T-helper 22 cell (primary cell): ENCODE data around the gene PSORS1C1.
"Not testable (repeated sequence)": the region's sequence is repeated elsewhere in the genome, so short reads cannot be mapped to it uniquely, and the experiment has no call there.

Experiments used
- DNase-seq: peaks from one replicate; pipeline ENCODE4 v3.0.0-alpha.2; 2020; ENCODE audit warnings: low read depth

PSORS1C1 gene

DNA sequence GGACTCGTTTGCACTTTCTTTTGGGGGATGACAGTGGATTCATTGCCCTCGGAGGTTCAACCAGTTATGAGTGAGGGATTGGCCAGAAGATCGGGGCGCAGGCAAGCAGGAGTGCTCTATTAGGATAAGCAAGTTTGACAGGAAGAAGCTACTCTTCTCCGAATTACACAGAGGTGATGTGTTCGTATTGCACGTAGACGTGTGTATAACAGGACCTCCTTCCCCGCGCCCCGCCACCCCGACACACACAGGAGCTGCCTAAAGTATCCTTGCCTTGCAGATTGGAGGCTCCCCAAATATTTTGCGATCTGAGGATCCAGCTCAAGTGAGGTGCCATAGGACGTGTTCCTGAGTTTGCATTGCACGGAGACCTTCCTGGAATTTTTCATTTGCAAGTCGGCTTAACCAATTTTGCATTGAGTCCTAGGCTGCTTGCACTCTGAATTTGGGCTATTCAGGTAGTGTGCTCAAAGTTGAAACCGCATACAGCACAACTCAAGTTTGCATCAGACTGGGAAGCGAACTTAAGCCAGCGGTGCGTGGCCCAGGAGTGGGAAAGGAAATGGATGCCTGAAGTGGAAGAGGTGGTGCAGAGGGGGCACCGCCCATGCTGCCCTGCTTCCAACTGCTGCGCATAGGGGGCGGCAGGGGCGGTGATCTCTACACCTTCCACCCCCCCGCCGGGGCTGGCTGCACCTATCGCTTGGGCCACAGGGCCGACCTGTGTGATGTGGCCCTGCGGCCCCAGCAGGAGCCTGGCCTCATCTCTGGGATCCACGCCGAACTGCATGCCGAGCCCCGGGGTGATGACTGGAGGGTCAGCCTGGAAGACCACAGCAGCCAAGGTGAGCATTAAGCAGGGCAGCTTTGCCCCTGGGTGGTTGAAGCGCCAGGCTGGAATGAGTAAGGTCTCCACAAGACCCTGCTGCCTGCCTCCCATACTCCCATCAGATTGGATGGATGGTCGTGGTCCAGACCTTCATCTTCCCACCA is 44.6 kb downstream of the PSORS1C1 start:
- peak; percentile 17 for DNase-seq

DNA sequence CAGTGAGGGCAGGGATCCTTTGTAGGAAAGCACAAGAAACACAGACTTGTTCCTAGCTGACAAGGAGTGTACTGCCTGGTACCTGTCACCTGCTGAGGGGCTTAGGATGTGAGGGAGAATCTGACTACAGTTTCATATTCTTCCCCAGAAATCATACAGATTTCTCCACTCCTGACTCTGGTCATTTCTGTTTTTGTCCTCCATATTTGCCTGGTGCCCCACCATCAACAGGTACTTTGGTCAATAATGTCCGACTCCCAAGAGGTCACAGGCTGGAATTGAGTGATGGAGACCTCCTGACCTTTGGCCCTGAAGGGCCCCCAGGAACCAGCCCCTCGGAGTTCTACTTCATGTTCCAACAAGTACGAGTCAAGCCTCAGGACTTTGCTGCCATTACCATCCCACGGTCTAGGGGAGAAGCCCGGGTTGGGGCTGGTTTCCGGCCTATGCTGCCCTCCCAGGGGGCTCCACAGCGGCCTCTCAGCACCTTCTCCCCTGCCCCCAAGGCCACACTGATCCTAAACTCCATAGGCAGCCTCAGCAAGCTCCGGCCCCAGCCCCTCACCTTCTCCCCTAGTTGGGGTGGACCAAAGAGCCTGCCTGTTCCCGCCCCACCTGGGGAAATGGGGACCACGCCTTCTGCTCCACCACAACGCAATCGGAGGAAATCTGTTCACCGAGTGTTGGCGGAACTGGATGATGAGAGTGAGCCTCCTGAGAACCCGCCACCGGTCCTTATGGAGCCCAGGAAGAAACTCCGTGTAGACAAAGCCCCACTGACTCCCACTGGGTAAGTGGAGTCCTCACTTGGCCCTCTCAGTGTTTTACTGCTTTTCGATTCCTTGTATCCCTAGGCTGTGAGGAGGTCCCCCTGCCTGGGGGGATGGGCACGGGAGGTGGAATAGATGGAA is 46.9 kb downstream of the PSORS1C1 start:
- DNase-seq = no peak

- DNase-seq = no peak
These were observed 48.0 kb downstream of the PSORS1C1 start for GRCh38 chr6:31162463-31163165.

DNA sequence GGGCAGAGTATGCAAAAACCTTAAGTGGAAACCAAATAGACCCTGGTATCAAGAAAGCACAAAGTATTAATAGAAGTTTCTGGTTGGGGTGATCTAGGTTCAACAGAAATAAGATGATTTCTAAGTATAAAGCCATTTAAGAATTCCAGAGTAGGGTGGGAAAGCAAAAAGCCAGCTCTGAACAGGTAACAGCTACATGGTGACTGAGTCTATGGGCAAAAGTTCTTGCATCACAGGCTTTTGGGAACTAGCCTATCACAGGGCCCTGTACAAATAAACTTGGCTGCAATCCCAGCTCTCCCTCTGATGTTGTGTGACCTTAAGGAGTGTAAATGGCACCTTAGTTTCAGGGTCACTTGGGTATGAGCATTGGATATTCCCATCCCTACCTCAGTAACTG is 49.3 kb downstream of the PSORS1C1 start:
- DNase-seq = no peak

DNA sequence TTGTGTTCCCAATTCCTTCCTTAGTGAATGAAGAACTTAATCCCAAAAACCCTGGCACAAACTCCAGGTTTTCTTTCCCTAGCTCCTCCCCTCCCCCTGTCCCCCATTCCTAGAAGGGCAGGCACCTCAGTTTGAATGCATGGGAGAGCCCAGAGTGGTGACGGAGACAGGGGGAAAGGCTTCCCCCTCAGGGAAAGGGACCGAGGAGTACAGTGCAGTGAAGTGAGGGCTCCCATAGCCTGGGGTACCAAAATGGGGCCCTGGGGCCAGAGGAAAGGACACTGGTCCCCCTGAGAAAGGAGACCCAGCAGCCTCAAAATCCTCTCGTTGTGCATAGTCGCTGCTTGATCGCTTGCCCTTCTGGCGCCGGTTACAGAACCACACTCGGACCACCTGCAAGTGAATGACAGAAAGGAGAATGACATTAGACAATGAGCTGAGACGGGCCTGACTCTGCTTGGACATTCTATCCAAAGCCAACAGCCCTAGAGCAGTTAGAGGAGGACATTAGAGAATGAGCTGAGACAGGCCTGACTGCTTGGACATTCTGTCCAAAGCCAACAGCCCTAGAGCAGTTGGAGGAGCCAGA is 50.0 kb downstream of the PSORS1C1 start:
- not testable (repeated sequence) for DNase-seq

- DNase-seq = not testable (repeated sequence)
These were observed 50.6 kb downstream of the PSORS1C1 start for GRCh38 chr6:31165064-31165832.

GRCh38 chr6:31165986-31166385 is 51.4 kb downstream of the PSORS1C1 start:
- no peak for DNase-seq

DNA sequence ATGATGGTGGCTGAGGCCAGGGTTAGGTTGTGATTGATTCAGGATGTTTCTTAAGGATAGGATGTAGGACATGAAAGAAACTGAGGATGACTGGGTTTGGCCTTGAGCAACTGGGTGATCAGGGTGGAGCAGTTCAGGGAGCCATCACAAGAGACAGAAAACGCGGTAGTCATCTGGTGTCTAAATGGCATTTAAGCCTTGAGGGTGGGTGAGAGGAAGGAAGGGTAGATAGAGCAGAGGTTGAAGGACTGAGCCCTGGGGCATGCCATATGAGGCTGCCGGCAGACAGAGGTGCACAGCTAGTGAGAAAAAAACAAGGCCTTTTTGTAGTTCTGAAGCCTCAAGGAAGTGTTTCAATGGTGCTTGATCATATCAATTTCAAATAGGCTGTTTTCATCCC is 54.0 kb downstream of the PSORS1C1 start:
- DNase-seq = no peak

DNA sequence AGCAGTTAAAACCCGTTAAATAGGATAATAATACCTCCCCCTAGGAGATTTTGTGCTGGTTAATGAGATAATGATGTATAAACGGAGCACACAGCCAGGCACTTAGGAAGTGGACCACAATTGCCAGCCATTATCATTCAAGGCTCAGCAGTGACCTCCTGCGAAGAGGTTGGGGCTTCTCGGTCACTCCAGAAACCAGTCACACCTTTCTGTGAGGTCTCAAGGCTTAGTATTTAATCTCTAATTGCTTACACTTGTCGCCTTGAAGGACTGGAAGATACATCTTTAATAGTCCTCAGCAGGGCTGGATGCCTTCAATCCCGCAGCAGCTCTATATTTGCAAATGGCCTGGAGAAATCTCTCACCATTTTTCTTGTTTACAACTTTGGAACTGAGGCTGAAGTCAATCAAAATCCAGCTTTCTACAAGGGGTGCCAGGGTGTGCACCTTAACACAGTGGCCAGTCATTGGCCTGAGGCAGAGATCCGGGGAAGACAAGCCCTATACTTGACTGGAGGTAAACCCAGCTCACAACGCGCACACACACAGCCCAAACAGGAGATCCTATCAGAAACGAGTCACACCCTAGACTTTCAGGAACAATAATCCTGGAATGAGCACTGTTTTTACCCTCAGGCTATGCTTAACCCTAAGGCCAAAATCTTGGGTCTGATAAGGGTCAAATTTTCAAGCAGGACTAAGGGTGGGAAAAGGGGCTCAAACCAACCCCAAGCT is 54.7 kb downstream of the PSORS1C1 start:
- DNase-seq = no peak

DNA sequence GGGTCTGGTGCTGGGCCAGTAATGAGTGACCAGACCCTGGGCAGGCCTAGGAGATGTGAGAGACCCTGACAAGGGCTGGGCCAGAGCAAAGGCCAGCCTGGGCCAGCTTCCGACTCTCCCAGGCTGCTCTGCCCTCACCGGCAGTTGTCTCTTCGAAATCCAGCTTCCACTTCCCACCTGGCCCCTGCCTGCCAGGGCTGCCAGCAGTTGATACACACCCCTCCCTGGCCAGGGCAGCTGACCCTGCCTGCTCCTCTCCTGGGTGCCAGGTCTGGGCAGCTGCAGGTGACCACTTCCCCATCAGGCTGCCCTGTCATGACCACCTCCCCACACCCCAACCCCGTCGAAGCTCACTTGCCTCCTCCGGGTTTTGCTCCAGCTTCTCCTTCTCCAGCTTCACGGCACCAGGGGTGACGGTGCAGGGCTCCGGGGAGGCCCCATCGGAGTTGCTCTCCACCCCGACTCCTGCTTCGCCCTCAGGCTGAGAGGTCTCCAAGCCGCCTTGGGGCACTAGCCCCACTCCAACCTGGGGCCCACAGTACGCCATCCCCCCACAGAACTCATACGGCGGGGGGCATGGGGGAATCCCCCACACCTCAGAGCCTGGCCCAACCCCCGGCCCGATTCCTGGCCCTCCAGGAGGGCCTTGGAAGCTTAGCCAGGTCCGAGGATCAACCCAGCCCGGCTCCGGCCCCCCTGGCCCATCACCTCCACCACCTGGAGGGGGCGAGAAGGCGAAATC is 55.4 kb downstream of the PSORS1C1 start:
- not testable (repeated sequence) for DNase-seq

GRCh38 chr6:31170600-31170881 is 55.9 kb downstream of the PSORS1C1 start, which contains the start of gene POU5F1:
TSS of gene POU5F1 (minus strand) at chr6:31170682. CDS start at chr6:31170620, 62 bp downstream.
- no peak for DNase-seq

DNA sequence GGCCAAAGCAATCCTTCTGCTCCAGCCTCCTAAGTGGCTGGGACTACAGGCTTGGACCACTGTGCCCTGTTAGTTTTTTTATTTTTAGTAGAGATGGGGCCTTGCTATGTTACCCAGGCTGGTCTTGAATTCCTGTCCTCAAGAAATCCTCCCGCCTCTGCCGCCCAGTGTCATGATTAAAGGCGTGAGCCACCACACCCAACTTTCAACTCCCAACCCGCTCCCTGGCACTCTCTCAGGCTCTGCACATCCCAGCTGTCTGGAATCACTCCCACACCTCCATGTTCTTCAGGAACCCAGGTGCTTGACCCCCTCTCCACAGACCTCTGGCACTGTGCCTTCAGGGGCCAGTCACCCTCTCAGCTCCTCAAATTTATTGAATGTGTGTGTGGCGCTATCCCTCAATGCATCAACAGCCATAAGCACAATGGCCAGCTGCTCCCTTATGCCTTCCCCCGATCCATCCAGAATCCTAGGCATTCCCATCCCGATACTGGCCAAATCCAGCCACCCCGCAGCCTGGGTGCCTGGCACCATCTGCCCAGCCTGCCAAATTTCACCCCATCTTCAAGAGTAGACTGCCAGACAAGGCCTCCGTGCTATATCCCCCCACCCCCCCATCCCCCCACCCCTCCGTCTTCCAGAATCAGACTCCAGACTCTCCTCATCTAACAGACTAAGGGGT is 56.5 kb downstream of the PSORS1C1 start:
- no peak for DNase-seq

DNA sequence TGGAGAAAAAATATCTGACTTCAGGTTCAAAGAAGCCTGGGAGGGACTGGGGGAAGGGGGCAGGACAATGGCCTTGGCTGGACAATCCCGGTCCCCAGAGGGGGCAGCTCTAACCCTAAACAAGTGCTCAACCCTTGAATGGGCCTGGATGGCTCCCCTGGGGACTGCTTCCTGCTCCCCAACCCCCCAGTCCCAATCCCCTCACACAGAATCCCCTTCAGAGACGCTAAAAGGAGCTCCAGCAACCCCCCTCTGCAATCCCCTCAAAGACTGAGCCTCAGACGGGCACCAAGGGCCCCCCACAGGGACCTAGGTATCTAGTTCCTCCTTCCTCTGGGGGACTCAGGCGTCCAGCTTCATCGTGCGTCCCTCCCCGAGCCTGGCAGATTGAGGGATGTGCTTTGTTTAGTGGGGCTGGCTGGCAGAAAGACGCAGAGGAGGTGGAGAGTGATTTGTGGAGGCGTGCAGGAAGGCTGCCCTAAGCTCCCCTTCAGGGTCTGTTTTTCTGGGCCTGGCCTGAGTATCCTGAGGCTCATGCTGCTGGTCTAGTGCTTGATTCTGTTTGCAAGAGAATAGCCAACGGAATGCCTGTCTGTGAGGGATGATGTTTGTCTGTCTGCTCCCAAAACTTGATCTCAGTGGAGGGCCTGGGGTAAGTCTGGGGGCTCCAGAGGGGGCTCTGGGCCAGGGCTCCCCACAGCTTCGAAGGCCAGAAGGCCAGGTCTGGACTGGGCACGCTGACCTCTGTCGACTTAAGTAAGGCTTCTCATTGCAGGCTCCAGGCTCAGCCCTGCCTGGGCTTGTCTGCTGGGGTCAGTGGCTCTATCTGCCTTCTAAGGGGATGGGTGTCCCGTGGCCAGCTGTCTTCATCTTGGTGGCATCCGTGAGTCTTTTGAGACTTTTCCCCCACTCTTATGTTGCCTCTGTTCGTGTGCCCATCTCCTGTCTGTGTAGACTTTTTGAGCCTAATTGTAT is 57.6 kb downstream of the PSORS1C1 start:
- no peak for DNase-seq

- no peak for DNase-seq
These were observed 58.4 kb downstream of the PSORS1C1 start for GRCh38 chr6:31172973-31173384.

GRCh38 chr6:31173406-31173805 is 58.8 kb downstream of the PSORS1C1 start:
- no peak for DNase-seq

DNA sequence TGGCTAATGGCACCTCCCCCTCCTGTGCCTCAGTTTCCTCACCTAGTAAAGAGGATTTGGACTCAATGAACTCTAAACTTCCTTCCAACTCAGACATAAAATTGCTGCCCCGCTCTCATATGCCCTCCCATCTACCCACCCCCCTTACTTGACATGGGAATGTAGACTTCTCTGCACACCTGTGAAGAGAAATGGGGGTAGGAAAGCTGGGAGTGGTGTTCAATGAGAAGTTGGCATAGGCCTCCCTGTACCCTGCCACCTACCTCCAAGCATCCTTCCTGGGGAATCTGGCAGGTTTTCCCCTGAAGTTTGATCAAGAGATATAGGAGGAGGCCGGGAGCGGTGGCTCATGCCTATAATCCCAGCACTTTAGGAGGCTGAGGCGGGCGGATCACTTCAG is 59.8 kb downstream of the PSORS1C1 start:
- no peak for DNase-seq

DNA sequence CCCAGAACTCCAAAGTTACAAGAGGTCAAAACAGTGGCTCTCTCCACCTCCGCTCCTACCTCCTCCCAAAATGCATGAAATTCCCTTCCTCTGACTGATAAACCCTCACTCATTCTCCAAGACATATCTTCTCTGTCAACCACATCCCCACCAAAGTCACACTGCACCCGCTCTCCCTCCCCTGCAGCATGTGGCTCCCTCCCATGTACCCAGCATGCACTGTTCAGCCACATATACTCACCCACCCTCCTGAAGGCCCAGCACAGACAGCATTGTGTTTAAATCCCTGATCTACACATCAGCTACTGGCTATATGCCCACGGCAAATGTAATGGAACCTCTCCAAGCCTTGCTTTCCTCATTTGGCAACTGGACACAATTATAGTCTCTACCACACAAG is 61.4 kb downstream of the PSORS1C1 start:
- no peak for DNase-seq
